ENCODE measurements around the gene LY6G6C.
"Not testable (repeated sequence)": the region's sequence is repeated elsewhere in the genome, so short reads cannot be mapped to it uniquely, and the experiment has no call there.

Gene LY6G6C

GRCh38 chr6:31727034-31727716 lies 5.6 kb upstream of the LY6G6C start:
- DNase-seq (ENCODE audit: low read depth, low spot score), result no peak

- no peak for DNase-seq (ENCODE audit: low read depth, low spot score)
Measured at GRCh38 chr6:31725502-31726350, 4.2 kb upstream of the LY6G6C start.

GRCh38 chr6:31723980-31724691 lies 2.6 kb upstream of the LY6G6C start:
- no peak for DNase-seq (ENCODE audit: low read depth, low spot score)

GRCh38 chr6:31723245-31723979 lies 1.9 kb upstream of the LY6G6C start, which contains the start of gene MPIG6B:
MPIG6B (plus strand) TSS chr6:31723373; CDS start chr6:31723384, 11 bp downstream.
- no peak for DNase-seq (ENCODE audit: low read depth, low spot score)

- no peak for DNase-seq (ENCODE audit: low read depth, low spot score)
Measured at GRCh38 chr6:31722173-31722572, 627 bp upstream of the LY6G6C start.

- DNase-seq (ENCODE audit: low read depth, low spot score), result no peak
Measured at GRCh38 chr6:31720196-31720770, 1.3 kb downstream of the LY6G6C start.

- no peak for DNase-seq (ENCODE audit: low read depth, low spot score)
Measured at GRCh38 chr6:31719001-31719400, 2.5 kb downstream of the LY6G6C start.

- DNase-seq (ENCODE audit: low read depth, low spot score), result no peak
Measured at GRCh38 chr6:31718265-31718664, 3.3 kb downstream of the LY6G6C start.

GRCh38 chr6:31717499-31718222 lies 3.9 kb downstream of the LY6G6C start:
- no peak for DNase-seq (ENCODE audit: low read depth, low spot score)

GRCh38 chr6:31715022-31715958 lies 6.3 kb downstream of the LY6G6C start, which contains the start of gene LY6G6D:
LY6G6D (plus strand) TSS chr6:31715348; CDS start chr6:31715356, 8 bp downstream.
- DNase-seq (ENCODE audit: low read depth, low spot score), result no peak

GRCh38 chr6:31713991-31714684 lies 7.4 kb downstream of the LY6G6C start:
- no peak for DNase-seq (ENCODE audit: low read depth, low spot score)

- no peak for DNase-seq (ENCODE audit: low read depth, low spot score)
Measured at GRCh38 chr6:31713465-31713864, 8.1 kb downstream of the LY6G6C start.

- DNase-seq (ENCODE audit: low read depth, low spot score), result no peak
Measured at GRCh38 chr6:31712296-31712695, 9.2 kb downstream of the LY6G6C start.

GRCh38 chr6:31711233-31711632 lies 10.3 kb downstream of the LY6G6C start:
- DNase-seq (ENCODE audit: low read depth, low spot score), result no peak

GRCh38 chr6:31710523-31711219 lies 10.9 kb downstream of the LY6G6C start:
- DNase-seq (ENCODE audit: low read depth, low spot score), result no peak

GRCh38 chr6:31709157-31709556 lies 12.4 kb downstream of the LY6G6C start:
- not testable (repeated sequence) for DNase-seq (ENCODE audit: low read depth, low spot score)

- no peak for DNase-seq (ENCODE audit: low read depth, low spot score)
Measured at GRCh38 chr6:31708224-31708623, 13.3 kb downstream of the LY6G6C start.

- DNase-seq (ENCODE audit: low read depth, low spot score), result no peak
Measured at GRCh38 chr6:31707701-31708100, 13.8 kb downstream of the LY6G6C start.

All from iPS DF 19.7 (cell line).